Gastroesophageal sphincter (tissue), 4 donors: ENCODE measurements around the gene AGR3. TPM values are rescaled to one million over a fixed set of nuclear protein-coding genes. Genes with fewer than 3 reads are reported as not detected.

ENCODE experiments used
- ATAC-seq: fragments of 150-250 bp; one replicate; pipeline ENCODE4 v1.9.1; 2016; ENCODE audit warnings: mild to moderate bottlenecking, moderate library complexity
- H3K27ac ChIP-seq, 4 donors: fragments of 200-600 bp; sonication (generic) in 3 of 4; 1 replicate in 3 of 4; 2 replicates in 1 of 4; pipeline ENCODE4 v1.5.1; 2016 to 2019
- H3K27me3 ChIP-seq: fragments of 200-600 bp; sonication (generic); one replicate; pipeline ENCODE4 v1.5.1; 2019
- H3K36me3 ChIP-seq, 2 donors: fragments of 200-600 bp; sonication (generic); one replicate each; pipeline ENCODE4 v1.5.1; 2019; ENCODE audit warnings: control low read depth in 1 of 2
- H3K4me1 ChIP-seq, 3 donors: fragments of 200-600 bp; sonication (generic); 1 replicate in 2 of 3; 2 replicates in 1 of 3; pipeline ENCODE4 v1.5.1; 2016 to 2019; ENCODE audit warnings: control low read depth in 2 of 3
- H3K4me3 ChIP-seq, 2 donors: fragments of 200-600 bp; sonication (generic); one replicate each; pipeline ENCODE4 v1.5.1; 2019; ENCODE audit warnings: mild to moderate bottlenecking in 1 of 2, moderate library complexity in 1 of 2
- H3K9me3 ChIP-seq, 3 donors: fragments of 200-600 bp; sonication (generic); one replicate each; pipeline ENCODE4 v1.5.1; 2017 to 2019; ENCODE audit warnings: control low read depth in 2 of 3
- CTCF ChIP-seq, 4 experiments: fragments of 200-600 bp in 2 of 4; fragments of 450-650 bp in 2 of 4; sonication (generic) in 1 of 4; IDR thresholded peaks; one replicate each; pipeline ENCODE4 v1.5.1; 2017 to 2019; ENCODE audit warnings: antibody characterized with exemption in 4 of 4, mild to moderate bottlenecking in 2 of 4, moderate library complexity in 2 of 4
- EP300 ChIP-seq: sonication (generic); formaldehyde crosslinking; IDR thresholded peaks from one replicate; pipeline ENCODE4 v1.6.1; 2017; ENCODE audit warnings: antibody characterized with exemption, mild to moderate bottlenecking
- POLR2A ChIP-seq, 2 donors: fragments of 450-650 bp; IDR thresholded peaks; one replicate each; pipeline ENCODE4 v1.6.1; 2017; ENCODE audit warnings: antibody characterized with exemption in 2 of 2, mild to moderate bottlenecking in 2 of 2, moderate library complexity in 1 of 2
- POLR2AphosphoS5 ChIP-seq: sonication (generic); formaldehyde crosslinking; IDR thresholded peaks from one replicate; pipeline ENCODE4 v1.6.1; 2017; ENCODE audit warnings: antibody characterized with exemption
- WGBS, 2 donors: methylation state at CpG; one replicate each; pipeline ENCODE4 v1.1.5; 2018; ENCODE audit warnings: low coverage in 1 of 2; 5-methylcytosine and 5-hydroxymethylcytosine counted together
- small RNA-seq, 4 donors: library from RNA; depleted of rRNA; stranded (forward); fragments of <200 nt; gene quantifications; one replicate each; pipeline ENCODE3, GENCODE V24; 2016
- total RNA-seq, 4 donors: library from RNA; depleted of rRNA; stranded (reverse); fragments of >200 nt; gene quantifications; one replicate each; pipeline ENCODE4 v1.1.0, GENCODE V29; 2016

The AGR3 gene
- total RNA-seq, 4 donors from 2014 or later = 5.9 TPM; not detected in 3

GRCh38 chr7:16810573-16810972 lies 71.2 kb downstream of the AGR3 start:
- ATAC-seq = no peak
- Histone ChIP-seq H3K36me3 (no peaks in the 10 kb centered on the region), H3K4me1 (no peaks in the 10 kb centered on the region), H3K9me3 (no peaks in the 10 kb centered on the region), H3K27me3 (no peaks in the 10 kb centered on the region), H3K27ac (no peak overlapping the region), H3K4me3 (no peak overlapping the region)
- no peak for TF ChIP-seq POLR2A (IDR thresholded peaks at IDR 0.05)
- TF ChIP-seq EP300 = no peak
- TF ChIP-seq CTCF (IDR thresholded peaks at IDR 0.05) = no peak
- WGBS, 2 donors = 89 to 90% methylated on average over 5 of the region's 5 CpGs

DNA sequence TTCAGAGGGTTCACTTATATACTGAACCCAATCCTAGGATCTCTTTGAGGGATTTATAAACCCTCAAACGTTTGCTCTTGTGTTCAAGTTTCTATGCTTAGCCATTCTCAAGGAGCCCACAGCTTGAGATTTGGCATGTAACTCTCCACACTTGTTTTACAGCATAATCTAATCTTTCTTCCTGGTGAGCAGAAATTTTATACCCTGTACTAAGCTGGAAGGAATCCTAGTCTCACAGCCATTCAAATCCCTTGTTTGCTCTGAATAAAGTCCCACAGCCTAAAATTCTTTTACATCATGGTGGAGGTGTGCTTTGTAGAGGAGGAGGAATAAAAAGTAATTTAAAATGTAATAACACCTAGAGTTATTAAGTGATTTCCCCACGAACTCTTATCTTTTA lies 71.7 kb downstream of the AGR3 start:
- H3K4me1 ChIP-seq = no peaks in the 10 kb centered on the region
- WGBS, 2 donors = 50 to 100% methylated on average over 1 to 2 of the region's 2 CpGs
- H3K9me3 ChIP-seq = no peaks in the 10 kb centered on the region
- H3K27me3 ChIP-seq = no peaks in the 10 kb centered on the region
- H3K4me3 ChIP-seq = no peak overlapping the region
- no peak overlapping the region for H3K27ac ChIP-seq
- H3K36me3 ChIP-seq = no peaks in the 10 kb centered on the region
- no peak for ATAC-seq
- no peak for TF ChIP-seq POLR2AphosphoS5

Small RNAs within 50 kb of the gene (small RNA-seq; reads per million reads assigned to genes)
- 0 reads per million in 4 donors for gene AC098592.2

Other genes with a start within 250 kb of the AGR3 start
- 10 to 100 TPM; 13.2 to 37.9 (median 25.3) TPM for gene ANKMY2, start 236.2 kb downstream of the AGR3 start, total RNA-seq
- 10 to 100 TPM; 43.6 to 82.4 (median 64.8) TPM for gene BZW2, start 235.8 kb downstream of the AGR3 start, total RNA-seq
- 10 to 100 TPM in 1 of 4 donors, 1 to 10 TPM in 3; 2.5 to 13.3 (median 6.4) TPM for gene TSPAN13, start 128.2 kb downstream of the AGR3 start, total RNA-seq
- gene AGR2, start 77.0 kb downstream of the AGR3 start, total RNA-seq = 10 to 100 TPM in 1 of 4 donors, not detected in 3; 12.8 TPM